GM12878 (cell line): ENCODE data around the gene PRKCE.

Source experiments
- POLR2A ChIP-seq: IDR thresholded peaks from 2 replicates; pipeline ENCODE4 v1.6.1; 2011; ENCODE audit warnings: low read depth, mild to moderate bottlenecking, low read length
- TAF1 ChIP-seq: IDR thresholded peaks from 2 replicates; pipeline ENCODE4 v1.6.1; 2011; ENCODE audit warnings: mild to moderate bottlenecking, low read depth, low read length, borderline replicate concordance
- TCF12 ChIP-seq: IDR thresholded peaks from 2 replicates; pipeline ENCODE4 v1.6.1; 2011; ENCODE audit warnings: low read depth, mild to moderate bottlenecking, low read length
- TF ChIP-seq, protein P1 (sequence below): fragments of 450-650 bp; conservative IDR thresholded peaks from 2 replicates; pipeline ENCODE4 v1.6.1; 2017; ENCODE audit warnings: mild to moderate bottlenecking, moderate library complexity

DNA sequence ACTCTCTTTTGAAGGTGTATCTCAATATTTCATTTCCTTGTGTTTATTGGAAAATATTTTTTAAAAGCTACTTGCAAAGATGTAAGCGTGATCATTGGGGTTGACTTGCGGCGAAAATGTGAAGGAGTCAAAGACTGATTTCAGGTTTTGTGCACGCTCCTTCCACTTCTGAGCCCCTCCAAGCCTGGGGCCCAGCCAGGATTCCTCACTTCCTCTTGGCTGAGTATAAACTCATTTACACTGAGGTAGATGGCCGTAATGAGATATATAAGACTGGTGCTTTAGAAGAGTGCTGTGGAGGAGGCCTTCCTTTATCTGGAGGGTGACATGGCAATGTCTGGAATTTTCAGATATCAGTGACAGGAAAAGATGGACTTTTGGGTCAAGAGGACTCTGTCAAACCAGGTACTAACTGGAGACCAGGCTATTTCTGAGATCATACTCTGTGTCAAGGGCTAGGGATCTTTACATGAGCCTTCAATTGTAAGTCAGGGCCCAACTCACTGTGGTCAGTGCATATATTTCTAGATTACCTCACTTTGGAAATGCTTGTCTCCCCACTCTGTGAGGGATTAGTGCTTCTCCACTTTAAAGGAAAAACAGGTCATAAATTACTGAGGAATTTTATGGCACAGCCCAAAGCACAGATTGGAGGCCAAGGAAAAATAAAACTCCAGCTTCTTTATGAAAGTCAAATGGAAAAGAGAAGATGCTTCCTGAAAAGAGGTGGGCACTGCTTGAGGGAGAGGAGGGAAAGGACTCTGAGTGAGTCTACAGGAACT lies 22.8 kb downstream of the PRKCE start:
- TF ChIP-seq TCF12: no peak
- no peak for TF ChIP-seq TAF1
- TF ChIP-seq, protein P1, sequence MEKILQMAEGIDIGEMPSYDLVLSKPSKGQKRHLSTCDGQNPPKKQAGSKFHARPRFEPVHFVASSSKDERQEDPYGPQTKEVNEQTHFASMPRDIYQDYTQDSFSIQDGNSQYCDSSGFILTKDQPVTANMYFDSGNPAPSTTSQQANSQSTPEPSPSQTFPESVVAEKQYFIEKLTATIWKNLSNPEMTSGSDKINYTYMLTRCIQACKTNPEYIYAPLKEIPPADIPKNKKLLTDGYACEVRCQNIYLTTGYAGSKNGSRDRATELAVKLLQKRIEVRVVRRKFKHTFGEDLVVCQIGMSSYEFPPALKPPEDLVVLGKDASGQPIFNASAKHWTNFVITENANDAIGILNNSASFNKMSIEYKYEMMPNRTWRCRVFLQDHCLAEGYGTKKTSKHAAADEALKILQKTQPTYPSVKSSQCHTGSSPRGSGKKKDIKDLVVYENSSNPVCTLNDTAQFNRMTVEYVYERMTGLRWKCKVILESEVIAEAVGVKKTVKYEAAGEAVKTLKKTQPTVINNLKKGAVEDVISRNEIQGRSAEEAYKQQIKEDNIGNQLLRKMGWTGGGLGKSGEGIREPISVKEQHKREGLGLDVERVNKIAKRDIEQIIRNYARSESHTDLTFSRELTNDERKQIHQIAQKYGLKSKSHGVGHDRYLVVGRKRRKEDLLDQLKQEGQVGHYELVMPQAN: no peak
- no peak for TF ChIP-seq POLR2A
